Forelimb muscle (tissue), 1 donor: ENCODE measurements around the gene CHST6. TPM values are rescaled to one million over a fixed set of nuclear protein-coding genes. Genes with fewer than 3 reads are reported as not detected.
"Not testable (repeated sequence)": the region's sequence is repeated elsewhere in the genome, so short reads cannot be mapped to it uniquely, and the experiment has no call there.

Experiments
- DNase-seq: peaks from one replicate; pipeline ENCODE4 v3.0.0-alpha.2; 2013; ENCODE audit warnings: low read depth
- polyA plus RNA-seq: library from polyadenylated mRNA; unstranded; fragments of 120-200 nt; gene quantifications from one replicate; pipeline ENCODE4 v1.2.1, GENCODE V29; 2013; ENCODE audit not compliant: insufficient read length

Gene CHST6
- polyA plus RNA-seq, 1 donor = 2.1 TPM

DNA sequence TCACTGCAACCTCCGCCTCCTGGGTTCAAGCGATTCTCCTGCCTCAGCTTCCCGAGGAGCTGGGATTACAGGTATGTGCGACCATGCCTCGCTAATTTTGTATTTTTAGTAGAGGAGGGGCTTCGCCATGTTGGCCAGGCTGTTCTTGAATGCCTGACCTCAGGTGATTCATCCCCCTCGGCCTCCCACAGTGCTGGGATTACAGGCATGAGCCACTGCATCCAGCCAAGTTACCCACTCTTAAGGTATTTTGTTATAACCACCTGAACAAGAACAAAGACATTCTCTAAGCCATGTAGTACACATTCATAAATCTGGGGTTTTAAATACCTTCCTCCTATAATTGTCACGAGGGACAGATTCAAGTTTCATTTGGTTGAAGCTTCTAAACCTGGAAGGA is 18.4 kb downstream of the CHST6 start:
- no peak for DNase-seq

DNA sequence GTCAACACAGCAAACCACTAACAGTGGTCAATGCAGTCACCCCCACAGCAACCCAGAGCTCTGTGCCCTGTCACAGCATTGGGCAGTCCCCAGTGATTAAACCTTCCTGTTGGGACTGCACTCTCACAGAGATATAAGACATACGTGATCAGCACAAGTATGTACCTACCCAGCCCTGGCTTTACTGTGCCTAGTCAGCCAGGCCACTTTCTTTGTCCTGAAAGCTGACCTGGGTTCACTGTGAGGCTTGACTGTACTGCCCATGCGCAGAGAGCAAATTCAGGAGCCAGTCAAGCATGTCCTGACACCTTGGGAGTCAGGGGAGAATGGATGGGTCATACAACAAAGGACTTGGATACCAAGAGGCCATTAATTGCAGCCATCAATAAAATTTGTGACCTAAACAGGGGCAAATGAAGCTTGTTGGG is 19.8 kb downstream of the CHST6 start:
- DNase-seq = no peak

DNA sequence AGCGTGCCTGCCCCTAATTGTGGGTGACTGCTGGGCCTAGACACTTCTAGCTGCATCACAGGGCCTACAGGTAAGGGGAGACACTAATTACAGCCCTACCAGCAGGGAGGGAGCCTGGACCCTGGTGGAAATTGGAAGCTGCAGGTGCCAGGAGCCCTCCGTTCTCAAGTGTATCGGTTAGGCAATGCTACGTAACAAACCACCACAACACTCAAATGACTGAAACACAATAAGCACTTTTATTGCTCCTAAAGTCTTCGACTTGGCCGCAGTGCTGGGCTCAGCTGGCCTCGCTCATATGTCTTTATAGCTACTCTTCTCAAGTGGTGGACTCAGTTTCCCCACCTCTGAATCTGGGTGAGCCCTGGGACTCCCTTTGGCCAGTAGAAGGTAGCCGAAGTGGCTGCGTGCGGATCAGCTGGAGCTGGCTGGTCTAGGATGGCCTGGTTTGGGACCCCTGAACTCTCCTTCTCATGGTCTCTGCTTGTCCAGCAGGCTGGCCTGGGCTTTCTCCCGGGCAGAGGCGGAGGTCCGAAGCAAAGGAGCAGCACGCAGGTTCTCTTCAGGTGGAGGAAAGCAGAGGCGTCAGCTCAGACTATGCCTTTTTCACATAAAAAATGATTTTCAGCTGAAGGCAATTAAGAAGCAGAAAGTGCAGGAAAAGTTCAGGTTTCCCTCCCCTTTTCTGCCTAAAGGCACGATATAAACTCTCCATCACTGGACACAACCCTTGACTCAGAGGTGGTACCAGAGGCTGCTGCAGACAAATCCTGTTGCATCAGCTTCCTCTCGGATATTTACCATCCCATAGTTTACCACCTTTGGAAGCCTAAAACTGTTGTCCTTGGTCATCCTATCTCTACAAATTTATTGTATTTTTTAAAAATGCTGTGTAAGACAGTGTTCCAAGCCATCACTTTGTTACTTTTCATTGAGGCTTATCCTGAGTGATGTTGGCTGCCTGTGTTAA is 22.0 kb downstream of the CHST6 start:
- DNase-seq = no peak

DNA sequence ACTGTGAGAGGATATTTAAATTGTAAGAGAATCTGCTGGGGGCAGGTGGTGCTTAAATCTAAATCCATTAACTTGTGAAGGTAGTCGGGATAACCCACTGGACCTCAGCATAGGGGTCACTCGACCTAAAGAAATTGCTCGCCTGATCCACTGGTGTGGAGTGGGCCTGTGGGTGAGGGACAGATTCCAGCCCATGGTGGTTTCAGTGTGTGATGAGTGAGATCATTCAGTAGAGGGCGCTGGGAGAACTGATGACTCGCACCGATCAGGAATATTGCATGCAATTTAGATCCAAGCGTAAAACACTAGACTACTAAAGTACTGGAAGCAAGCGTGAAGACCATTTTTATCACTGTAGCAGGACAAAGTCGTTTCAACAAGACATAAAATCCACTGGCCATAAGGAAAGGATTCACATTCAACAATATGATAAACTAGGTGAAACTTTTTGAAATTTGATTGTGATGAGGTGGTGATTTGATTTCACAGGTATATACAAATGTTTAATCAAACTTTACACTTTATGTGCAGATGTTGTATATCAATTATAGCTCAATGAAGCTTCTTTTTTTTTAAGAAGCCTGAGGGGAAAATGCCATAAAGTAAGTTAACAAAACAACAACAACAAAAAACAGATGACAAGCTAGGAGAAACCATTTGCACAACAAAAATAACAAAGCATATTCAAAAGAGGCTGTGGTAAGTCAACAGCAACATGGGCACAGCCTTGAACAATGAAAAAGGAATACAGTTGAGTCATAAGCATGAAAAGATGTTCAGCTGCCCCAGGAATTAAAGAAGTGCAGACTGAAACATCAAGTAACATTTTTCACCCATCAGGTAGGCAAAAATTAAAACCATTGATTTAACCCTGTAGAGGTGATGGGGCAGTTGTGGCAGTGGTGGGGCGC is 23.3 kb downstream of the CHST6 start:
- DNase-seq = peak; percentile 44

DNA sequence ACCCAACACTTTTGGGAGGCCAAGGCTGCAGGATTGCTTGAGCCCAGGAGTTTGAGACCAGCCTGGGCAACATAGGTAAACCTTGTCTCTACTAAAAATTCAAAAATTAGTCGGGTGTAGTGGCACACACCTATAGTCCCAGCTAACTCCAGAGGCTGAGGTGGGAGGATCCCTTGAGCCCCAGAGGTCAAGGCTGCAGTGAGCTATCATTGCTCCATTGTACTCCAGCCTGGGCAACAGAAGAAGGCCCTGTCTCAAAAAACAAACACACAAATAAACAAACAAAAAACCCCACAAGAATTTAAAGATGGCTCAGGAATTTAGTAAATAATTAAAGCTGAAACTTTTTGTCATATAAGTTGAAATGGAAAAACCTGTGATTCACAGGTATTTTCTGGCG is 28.5 kb downstream of the CHST6 start:
- DNase-seq = no peak

DNA sequence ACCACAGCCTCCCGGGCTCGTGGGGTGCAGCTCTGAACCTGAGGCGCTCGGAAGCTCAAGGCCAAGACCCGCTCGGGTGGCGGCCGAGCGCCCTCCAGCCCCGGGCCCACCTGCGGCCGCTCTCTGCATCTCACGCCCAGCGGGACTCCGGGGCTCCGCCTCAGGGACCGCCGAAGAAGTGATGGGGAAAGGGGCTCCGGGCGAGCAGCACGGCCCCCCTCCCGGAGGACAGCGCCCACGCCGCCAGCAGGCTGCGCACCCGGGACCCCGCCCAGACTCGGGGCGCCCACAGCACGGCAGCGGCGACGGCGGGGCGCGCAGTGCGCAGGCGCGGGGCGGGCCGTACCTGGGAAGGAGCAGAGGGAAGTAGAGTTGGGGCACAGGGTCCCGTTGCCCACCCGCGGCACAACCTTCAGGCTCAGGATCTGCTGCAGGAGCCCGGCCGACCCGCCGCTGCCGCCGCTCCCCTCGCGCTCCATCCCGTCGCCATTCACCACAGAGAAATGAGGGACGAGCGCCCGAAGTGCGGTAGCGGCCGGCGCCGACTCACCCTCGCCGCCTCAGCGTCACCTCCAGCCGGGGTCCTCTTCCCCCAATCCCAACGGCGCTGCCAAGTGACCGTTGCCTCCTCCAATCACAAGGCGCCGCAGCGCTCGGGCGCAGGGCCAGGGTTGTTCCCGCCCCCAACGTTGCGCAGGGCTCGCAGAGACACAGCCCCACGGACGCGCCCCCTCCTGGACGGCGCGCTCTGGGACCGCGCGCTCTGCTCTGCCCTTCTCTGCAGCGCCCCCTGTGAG is 30.9 kb downstream of the CHST6 start, which contains the start of gene TMEM170A:
Gene TMEM170A, minus strand, starts transcription at position 568 of the 797 bp plus-strand sequence. Its CDS starts 89 bp downstream, at position 479.
- peak; percentile 97 for DNase-seq

DNA sequence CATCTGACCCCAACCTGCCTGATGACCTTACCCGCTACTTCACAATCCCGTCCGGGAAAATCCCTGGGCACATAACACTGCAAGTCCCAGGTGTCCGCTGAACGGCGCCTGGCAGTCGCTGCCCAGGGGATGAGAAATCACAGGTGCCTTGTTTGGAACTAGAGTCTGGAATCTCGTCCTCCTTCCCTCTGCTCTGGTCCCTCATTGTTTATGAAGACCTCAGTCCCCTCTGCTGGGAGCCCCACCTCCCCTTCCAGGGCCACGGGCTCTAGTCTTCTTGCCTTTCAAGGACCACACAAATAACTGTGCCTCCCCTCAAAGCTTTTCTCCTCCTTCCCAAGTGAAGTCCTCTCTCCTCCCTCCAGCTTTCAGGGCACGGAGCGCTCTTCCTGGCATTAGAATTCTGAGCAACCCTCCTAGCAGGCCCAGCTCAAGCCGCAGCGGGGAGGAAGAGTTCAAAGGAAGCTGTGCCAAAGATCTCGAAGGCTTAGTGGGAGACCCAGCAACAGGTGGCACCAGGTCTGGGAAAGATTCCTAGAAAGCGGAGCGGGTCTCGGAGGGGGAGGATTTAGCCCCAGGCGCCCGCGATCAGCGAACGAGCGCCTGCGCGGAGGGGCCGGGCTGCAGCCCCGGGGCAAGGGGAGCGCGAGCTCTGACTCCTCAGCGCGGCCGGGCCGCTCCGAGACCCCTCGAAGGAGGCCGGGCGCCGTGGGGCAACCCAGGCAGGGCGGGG is 31.7 kb downstream of the CHST6 start:
- not testable (repeated sequence) for DNase-seq

DNA sequence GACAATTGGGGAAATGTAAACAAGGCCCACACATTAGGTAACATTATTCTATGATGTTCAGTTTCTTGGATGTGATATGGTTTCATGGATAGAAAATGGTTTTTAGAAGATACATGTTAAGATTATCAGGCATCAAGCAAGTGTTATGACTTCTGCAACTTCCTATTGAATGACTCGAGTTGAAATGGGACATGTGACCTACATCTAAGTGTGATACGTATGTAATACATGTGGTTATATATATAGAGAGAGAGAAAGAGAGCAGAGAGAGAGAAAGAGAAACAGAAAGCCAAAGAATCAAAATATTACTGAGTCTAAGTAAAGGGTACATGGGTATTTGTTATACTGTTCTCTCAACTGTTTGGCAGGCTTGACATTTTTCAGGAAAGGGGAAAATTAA is 32.4 kb downstream of the CHST6 start:
- DNase-seq = no peak

DNA sequence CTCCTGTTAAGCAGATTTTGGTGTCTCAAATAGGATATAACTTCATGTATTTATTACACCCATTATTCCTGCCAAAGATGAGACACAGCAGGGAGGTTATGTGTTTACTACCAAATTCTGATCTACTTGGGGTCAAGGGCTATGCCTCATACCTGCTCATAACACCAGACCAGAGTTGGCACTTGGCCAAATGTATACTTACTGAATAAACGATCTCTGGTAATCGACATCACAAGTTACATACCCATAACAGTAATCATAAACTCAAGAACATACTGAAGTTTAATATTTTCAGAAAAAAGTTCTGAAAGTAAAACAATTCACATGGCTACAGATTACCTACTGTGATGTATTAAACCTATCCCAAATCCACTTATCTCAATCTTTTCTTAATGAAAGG is 33.7 kb downstream of the CHST6 start:
- no peak for DNase-seq

DNA sequence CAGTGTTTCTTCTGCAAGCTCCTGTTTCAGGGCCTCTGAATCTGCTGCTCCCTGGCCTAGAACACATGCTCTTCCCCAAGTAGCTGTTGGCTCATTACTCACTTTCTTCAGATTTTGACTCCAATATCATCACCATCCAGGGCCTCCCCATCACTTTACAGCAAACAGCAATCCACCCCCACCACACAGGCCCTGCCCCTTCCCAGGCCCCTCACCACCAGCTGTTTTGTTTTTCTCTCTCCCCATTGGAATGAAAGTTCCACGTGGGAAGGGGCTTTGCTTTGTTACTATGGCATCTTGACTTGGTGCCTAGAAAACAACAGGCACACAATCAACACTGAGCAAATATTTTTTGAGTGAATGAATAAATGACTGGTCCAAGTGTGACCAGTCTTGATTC is 34.8 kb downstream of the CHST6 start:
- DNase-seq = peak; percentile 56

DNA sequence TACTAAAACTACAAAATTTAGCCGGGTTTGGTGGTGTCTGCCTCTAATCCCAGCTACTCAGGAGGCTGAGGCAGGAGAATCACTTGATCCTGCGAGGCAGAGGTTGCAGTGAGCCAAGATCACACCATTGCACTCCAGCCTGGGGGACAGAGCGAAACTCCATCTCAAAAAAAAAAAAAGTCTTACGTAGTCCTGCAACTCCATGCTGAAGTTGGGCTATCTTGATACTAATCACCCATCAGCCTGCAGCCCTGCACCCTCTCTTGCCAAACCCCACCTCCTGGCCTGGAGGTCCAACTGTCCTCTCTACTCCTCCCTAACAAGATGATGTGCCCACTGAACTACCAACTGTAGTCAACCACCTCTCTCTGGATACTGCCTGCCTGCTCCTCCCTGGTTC is 35.5 kb downstream of the CHST6 start:
- DNase-seq = no peak

DNA sequence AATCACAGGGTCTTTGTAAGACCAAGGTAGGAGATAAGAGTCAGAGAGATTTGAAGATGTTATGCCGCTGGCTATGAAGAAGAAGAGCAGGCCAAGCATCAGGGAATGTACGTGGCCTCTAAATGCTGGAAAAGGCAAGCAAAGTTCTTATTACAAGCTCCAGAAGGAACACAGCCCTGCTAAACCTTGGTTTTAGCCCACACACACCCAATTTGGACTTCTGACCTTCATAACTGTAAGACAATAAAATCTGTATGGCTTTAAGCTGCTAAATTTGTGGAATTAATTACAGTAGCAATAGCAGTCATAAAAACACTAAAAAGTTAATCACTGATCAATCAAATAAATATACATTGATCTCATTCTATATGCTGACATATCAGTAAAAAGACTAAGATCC is 36.8 kb downstream of the CHST6 start:
- DNase-seq = no peak

DNA sequence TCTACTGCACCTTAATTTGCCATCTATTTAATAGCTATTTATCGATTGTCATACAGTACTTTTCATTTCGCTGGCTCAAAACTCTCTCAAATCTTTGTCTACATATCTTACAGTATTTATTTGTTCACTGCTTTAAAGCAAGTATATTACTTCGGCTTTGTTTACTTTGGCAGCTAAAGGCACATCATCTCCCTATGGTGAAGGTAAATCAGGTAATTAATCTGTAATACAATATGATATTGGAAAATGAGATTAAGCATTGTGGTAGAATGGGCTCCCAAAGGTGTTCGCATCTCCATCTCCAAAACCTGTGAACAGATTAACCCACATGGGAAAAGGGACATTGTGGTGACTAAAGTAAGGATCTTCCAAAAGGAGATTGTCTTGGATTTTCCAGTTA is 37.2 kb downstream of the CHST6 start:
- DNase-seq = no peak

DNA sequence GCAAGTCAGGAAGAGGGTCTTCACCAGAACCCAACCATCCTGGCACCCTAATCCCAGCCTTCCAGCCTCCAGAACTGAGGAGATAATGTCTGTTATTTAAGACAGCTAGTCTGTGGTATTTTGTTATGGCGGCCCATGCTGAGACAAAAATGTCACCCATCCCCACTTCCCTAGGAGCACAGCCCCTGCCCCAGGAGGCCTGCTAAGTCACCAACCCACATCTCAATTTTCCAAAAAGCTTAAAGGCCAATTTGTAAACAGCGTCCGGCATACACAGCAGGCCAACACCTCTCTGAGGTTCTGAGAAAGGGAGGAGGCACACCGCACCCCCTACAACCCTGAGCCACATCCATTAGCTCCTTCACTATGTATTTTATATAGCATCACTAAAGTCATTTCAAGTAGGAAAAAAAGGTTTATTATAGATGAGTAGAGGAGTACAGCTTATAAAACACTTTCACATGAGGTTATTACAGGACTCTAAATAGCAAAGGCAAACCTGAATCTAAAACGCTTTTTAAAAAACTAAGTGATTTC is 37.7 kb downstream of the CHST6 start:
- no peak for DNase-seq

DNA sequence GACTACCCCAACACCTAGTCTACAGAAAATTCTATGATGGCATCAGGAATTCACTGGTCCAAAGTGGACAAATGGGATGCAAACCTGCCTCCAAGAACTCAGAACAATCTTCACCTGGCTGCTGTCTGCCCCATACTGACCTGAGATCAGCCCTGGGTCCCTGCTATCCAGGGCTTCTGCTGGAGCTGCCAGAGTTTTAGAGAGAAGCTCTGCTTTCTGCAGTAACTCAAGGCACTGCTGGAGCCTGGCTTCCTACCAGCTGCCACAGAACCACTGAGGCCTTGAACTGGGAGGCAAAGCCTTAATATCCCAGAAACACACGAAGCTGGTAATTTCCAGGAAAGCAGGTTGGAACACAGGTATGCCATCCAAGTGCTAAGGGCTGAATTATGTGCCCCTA is 38.3 kb downstream of the CHST6 start:
- DNase-seq = no peak

DNA sequence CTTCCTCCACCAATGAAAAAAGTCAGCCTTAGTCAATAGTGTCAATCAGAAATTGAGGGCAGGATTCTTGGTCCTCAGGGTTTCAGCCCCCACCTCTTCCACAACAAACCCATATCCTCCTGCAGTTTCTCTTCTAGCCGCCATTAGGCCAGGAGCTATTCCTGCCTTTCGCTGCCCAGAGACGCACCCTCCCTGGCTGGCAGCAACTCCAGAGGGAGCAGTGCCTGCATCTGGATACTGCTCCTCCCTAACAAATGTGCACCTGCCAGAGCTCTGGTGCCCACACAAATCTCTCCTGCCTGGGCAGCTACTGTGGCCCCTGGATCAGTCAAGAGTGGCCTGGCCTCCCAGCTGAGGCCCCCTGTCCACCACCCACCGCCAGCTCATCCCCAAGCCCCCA is 38.8 kb downstream of the CHST6 start:
- not testable (repeated sequence) for DNase-seq

DNA sequence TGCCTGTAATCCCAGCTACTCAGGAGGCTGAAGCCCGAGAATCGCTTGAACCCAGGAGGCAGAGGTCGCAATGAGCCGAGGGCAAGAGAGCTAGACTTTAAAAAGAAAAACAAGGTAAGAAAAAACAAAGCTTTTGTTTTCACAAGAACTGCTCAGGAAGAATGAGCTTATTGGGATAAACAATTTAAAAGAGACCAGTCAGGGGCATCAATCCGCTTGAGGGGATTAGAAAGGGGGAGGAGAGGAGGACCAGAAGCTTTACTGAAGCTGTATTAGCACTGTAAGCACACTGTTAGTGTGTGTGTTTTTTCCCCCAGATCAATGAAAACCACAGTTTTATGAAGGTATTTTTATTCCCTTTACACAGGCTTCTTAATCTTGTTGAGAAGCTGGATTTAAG is 39.6 kb downstream of the CHST6 start:
- no peak for DNase-seq

DNA sequence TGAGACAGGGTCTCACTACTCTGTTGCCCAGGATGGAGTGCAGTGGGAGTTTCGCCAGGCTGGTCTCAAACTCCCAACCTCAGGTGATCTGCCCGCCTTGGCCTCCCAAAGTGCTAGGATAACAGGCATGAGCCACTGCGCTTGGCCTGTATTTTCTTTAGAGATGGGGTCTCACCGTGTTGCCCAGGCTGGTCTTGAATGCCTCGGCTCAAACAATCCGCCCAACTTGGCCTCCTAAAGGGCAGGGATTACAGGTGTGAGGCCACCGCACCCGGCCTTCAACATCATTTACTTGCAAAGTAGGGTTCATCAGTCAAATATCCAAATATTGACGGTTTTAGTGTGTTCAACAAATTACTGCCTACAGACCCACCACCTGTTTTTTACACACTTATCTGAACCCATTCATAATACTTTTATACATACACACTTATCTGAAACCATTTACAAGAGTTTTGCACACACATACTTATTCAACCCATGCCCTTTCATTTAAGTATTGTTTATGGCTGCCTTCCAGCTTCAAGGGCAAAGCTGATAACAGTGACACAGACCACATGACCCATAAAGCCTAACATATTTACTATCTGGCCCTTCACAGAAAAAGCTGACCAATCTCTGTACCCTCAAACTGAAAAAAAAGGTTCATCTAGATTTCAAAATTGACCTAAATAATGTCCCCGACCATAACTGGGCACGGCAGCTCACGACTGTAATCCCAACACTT is 42.6 kb downstream of the CHST6 start:
- DNase-seq = no peak

DNA sequence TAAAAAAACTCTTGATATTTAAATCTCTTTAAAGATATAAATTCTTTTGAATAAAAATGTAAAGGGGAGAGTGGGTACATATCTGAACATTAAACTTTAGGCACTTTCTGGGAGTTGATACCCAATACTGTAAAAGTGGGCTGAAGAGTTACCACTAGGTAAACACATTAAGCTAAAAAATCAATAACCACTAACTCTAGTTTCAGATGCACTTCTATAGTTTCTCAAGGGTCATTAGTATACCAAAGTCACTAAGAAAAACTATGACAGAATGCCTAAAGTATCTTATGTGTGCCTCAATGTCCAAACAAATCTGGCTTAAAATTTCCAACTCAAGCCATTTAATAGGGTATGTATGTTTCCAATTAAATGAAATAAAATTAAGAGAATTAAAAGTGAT is 48.8 kb downstream of the CHST6 start:
- no peak for DNase-seq

DNA sequence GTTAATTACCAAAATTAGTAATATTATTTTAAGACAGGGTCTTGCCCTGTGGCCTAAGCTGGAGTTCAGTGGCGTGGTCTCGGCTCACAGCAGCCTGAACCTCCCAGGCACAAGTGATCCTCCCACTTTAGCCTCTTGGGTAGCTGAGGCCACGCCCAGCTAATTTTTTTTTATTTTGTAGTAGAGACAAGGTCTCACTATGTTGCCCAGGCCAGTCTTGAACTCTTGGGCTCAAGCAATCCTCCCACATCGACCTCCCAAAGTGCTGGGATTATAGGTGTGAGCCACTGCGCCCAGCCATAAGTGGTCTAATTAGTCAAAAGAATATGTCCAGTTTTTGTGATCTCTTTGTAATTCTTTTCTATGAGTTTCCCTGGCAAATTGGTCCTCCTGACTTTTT is 49.9 kb downstream of the CHST6 start:
- DNase-seq = no peak
